HCT116 (cell line): ENCODE data around the gene MAP7D1. TPM values are rescaled to one million over a fixed set of nuclear protein-coding genes. Genes with fewer than 3 reads are reported as not detected.

Experiments used
- ATAC-seq: fragments of 200-7000 bp; cut with Tn5 transposase; 2 replicates; pipeline ENCODE4 v1.9.1; 2020; ENCODE audit warnings: mild to moderate bottlenecking, moderate library complexity
- BruUV-seq: library from RNA; stranded (reverse); fragments of 400-500 nt; replicated peaks from 2 replicates; lab custom pipeline; 2021; lab: Mats Ljungman, UMichigan
- CTCF ChIA-PET: fragments of 300-600 bp; sonication (Branson Sonifier 250); formaldehyde crosslinking; loops from one replicate; lab custom pipeline; 2021; ENCODE audit warnings: antibody characterized with exemption; lab: Charles Lee
- POLR2A ChIA-PET: fragments of 300-600, 350-600 bp; sonication (Branson Sonifier 250); formaldehyde crosslinking; loops from one replicate; lab custom pipeline; 2021; ENCODE audit warnings: antibody characterized with exemption; lab: Charles Lee
- RAD21 ChIA-PET, 2 experiments: fragments of 300-600 bp; sonication (Branson Sonifier 250); formaldehyde crosslinking; loops; one replicate each; lab custom pipeline; 2023; ENCODE audit warnings: low total read pairs in 2 of 2; ENCODE audit not compliant: uncharacterized antibody in 2 of 2, unreplicated experiment in 2 of 2, low non-redundant PET in 1 of 2; lab: Charles Lee
- DNase-seq: peaks from one replicate; pipeline ENCODE4 v3.0.0-alpha.2; 2010; ENCODE audit warnings: low read depth, low spot score
- H2AFZ ChIP-seq: fragments of 200-600 bp; shearing (Covaris generic), sonication (generic); 2 replicates; pipeline ENCODE4 v1.6.1; 2017; ENCODE audit warnings: low read depth, mixed run types, mixed read lengths, antibody characterized with exemption, low read length; ENCODE audit not compliant: poor library complexity, severe bottlenecking
- H3K27ac ChIP-seq: 2 replicates; pipeline ENCODE4 v1.5.1; 2012; ENCODE audit warnings: low read depth, low read length
- H3K27me3 ChIP-seq: fragments of 200-600 bp; sonication (generic); 2 replicates; pipeline ENCODE4 v1.6.1; 2016; ENCODE audit warnings: mixed run types, low read length, mixed read lengths; ENCODE audit not compliant: insufficient read depth
- H3K36me3 ChIP-seq, 2 experiments: fragments of 200-500 bp in 1 of 2; fragments of 200-600 bp in 1 of 2; sonication (Bioruptor generic) in 1 of 2; sonication (generic) in 1 of 2; 2 replicates each; pipeline versions ENCODE4 v1.5.1 to v1.6.1; 2014 to 2016; ENCODE audit warnings: low read length in 2 of 2, inconsistent platforms in 1 of 2, mixed read lengths in 1 of 2, mixed run types in 1 of 2; ENCODE audit not compliant: insufficient read depth in 2 of 2, control insufficient read depth in 1 of 2
- H3K4me1 ChIP-seq, 2 experiments: fragments of 200-600 bp in 1 of 2; sonication (generic) in 1 of 2; 2 replicates each; pipeline versions ENCODE4 v1.5.1 to v1.6.1; 2012 to 2017; ENCODE audit warnings: low read length in 2 of 2, inconsistent platforms in 1 of 2, mild to moderate bottlenecking in 1 of 2, mixed read lengths in 1 of 2, mixed run types in 1 of 2, moderate library complexity in 1 of 2; ENCODE audit not compliant: insufficient read depth in 2 of 2, control insufficient read depth in 1 of 2
- H3K4me2 ChIP-seq: fragments of 200-600 bp; sonication (generic); 2 replicates; pipeline ENCODE4 v1.6.1; 2017; ENCODE audit warnings: mixed run types, low read length, mixed read lengths
- H3K4me3 ChIP-seq, 2 experiments: fragments of 200-600 bp in 1 of 2; sonication (generic) in 1 of 2; replicated peaks in 1 of 2; 2 replicates each; pipeline ENCODE4 v1.5.1; 2011 to 2016; ENCODE audit warnings: low read length in 2 of 2, control low read depth in 1 of 2, low read depth in 1 of 2, mild to moderate bottlenecking in 1 of 2, mixed read lengths in 1 of 2, mixed run types in 1 of 2
- H3K79me2 ChIP-seq: fragments of 200-600 bp; sonication (generic); 2 replicates; pipeline ENCODE4 v1.6.1; 2017; ENCODE audit warnings: mild to moderate bottlenecking, mixed run types, low read length, moderate library complexity, mixed read lengths; ENCODE audit not compliant: insufficient read depth
- H3K9ac ChIP-seq: fragments of 200-600 bp; sonication (generic); 2 replicates; pipeline ENCODE4 v1.6.1; 2016; ENCODE audit warnings: low read length, mixed read lengths
- H3K9me2 ChIP-seq: fragments of 200-600 bp; sonication (generic), shearing (Covaris generic); 2 replicates; pipeline ENCODE4 v1.6.1; 2017; ENCODE audit warnings: mixed run types, mild to moderate bottlenecking, moderate library complexity; ENCODE audit not compliant: insufficient read depth
- H3K9me3 ChIP-seq, 2 experiments: fragments of 200-500 bp in 1 of 2; fragments of 200-600 bp in 1 of 2; sonication (Bioruptor generic) in 1 of 2; sonication (generic) in 1 of 2; 2 replicates each; pipeline ENCODE4 v1.6.1; 2014 to 2017; ENCODE audit warnings: low read length in 2 of 2, mixed read lengths in 2 of 2, inconsistent platforms in 1 of 2, low read depth in 1 of 2, mild to moderate bottlenecking in 1 of 2, mixed run types in 1 of 2, moderate library complexity in 1 of 2; ENCODE audit not compliant: control insufficient read depth in 1 of 2, insufficient read depth in 1 of 2
- H4K20me1 ChIP-seq: fragments of 200-600 bp; sonication (generic), shearing (Covaris generic); 2 replicates; pipeline ENCODE4 v1.6.1; 2017; ENCODE audit warnings: mixed run types, mild to moderate bottlenecking, moderate library complexity; ENCODE audit not compliant: insufficient read depth
- CBX3 ChIP-seq: IDR thresholded peaks from 2 replicates; pipeline ENCODE4 v1.6.1; 2012; ENCODE audit warnings: low read depth
- EGR1 ChIP-seq: IDR thresholded peaks from 2 replicates; pipeline ENCODE4 v1.6.1; 2012; ENCODE audit warnings: low read depth
- ELF1 ChIP-seq: IDR thresholded peaks from 2 replicates; pipeline ENCODE4 v1.6.1; 2012; ENCODE audit warnings: low read depth, borderline replicate concordance
- FOSL1 ChIP-seq: IDR thresholded peaks from 2 replicates; pipeline ENCODE4 v1.6.1; 2012; ENCODE audit warnings: low read depth
- JUND ChIP-seq: IDR thresholded peaks from 2 replicates; pipeline ENCODE4 v1.6.1; 2012
- RAD21 ChIP-seq: IDR thresholded peaks from 2 replicates; pipeline ENCODE4 v1.6.1; 2012; ENCODE audit warnings: low read depth, mild to moderate bottlenecking
- SP1 ChIP-seq: IDR thresholded peaks from 2 replicates; pipeline ENCODE4 v1.6.1; 2012; ENCODE audit warnings: low read depth
- TCF7L2 ChIP-seq: IDR thresholded peaks from 2 replicates; pipeline ENCODE4 v1.7.0; 2011; ENCODE audit warnings: borderline replicate concordance, inconsistent platforms; ENCODE audit not compliant: insufficient read depth, insufficient read length; ENCODE audit errors: extremely low read depth
- ZNF274 ChIP-seq: fragments of 200-500 bp; sonication (Bioruptor generic); IDR thresholded peaks from 2 replicates; pipeline ENCODE4 v1.6.1; 2014; ENCODE audit warnings: mild to moderate bottlenecking, low read depth, low read length, inconsistent platforms
- intact Hi-C: fragments of 100-400 bp; cut with micrococcal nuclease; formaldehyde crosslinking; loops from 2 replicates; pipeline ENCODE4 v1.10.0; 2022
- total RNA-seq: library from RNA; stranded (reverse); gene quantifications from one replicate; pipeline ENCODE4 v1.2.1, GENCODE V29; 2021; ENCODE audit not compliant: unreplicated experiment
- TF ChIP-seq, protein P1 (sequence below): IDR thresholded peaks from 2 replicates; pipeline ENCODE4 v1.6.1; 2011; ENCODE audit warnings: mild to moderate bottlenecking, low read length, moderate library complexity; ENCODE audit not compliant: insufficient replicate concordance; ENCODE audit errors: extremely low read depth
- TF ChIP-seq, protein P2 (sequence below): IDR thresholded peaks from 2 replicates; pipeline ENCODE4 v1.6.1; 2012

MAP7D1 gene
- total RNA-seq, 1 experiment from 2014 or later: 71.8 TPM

DNA sequence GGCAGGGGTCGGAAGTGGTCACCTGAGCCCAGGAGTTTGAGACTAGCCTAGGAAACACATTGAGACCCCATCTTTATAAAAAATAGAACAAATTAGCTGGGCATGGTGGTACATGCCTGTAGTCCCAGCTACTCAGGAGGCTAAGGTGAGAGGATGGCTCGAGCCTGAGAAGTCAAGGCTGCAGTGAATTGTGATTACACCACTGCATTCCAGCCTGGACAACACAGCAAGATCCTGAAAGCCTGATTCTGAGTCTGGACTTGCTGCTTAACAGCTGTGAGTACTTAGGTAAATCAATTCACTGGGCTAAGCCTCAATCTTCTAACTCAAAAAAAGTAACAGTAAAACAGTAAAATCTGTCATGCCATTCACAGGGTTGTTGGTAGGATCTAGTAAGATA is 11.5 kb upstream of the MAP7D1 start:
- no peak for DNase-seq
- RAD21 ChIA-PET: no interaction called here
- no peak overlapping the region for H3K9ac ChIP-seq
- no peak for ATAC-seq
- BruUV-seq: no TSS peak
- no peak overlapping the region for H3K4me3 ChIP-seq
- peaks cover 89% of the 10 kb centered on the region for H3K79me2 ChIP-seq
- no peaks in the 10 kb centered on the region for H3K9me3 ChIP-seq
- TF ChIP-seq, protein P1, sequence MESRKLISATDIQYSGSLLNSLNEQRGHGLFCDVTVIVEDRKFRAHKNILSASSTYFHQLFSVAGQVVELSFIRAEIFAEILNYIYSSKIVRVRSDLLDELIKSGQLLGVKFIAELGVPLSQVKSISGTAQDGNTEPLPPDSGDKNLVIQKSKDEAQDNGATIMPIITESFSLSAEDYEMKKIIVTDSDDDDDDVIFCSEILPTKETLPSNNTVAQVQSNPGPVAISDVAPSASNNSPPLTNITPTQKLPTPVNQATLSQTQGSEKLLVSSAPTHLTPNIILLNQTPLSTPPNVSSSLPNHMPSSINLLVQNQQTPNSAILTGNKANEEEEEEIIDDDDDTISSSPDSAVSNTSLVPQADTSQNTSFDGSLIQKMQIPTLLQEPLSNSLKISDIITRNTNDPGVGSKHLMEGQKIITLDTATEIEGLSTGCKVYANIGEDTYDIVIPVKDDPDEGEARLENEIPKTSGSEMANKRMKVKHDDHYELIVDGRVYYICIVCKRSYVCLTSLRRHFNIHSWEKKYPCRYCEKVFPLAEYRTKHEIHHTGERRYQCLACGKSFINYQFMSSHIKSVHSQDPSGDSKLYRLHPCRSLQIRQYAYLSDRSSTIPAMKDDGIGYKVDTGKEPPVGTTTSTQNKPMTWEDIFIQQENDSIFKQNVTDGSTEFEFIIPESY: no peak
- TF ChIP-seq EGR1: no peak
- TF ChIP-seq JUND: no peak
- TF ChIP-seq, protein P2, sequence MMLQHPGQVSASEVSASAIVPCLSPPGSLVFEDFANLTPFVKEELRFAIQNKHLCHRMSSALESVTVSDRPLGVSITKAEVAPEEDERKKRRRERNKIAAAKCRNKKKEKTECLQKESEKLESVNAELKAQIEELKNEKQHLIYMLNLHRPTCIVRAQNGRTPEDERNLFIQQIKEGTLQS: no peak
- TF ChIP-seq, all 23 proteins: peak for 0
- Histone ChIP-seq H3K4me2 (no peak overlapping the region), H3K36me3 (peaks cover 0 to 9% of the 10 kb centered on the region in 2 experiments; a peak in 1 of 4 replicates), H4K20me1 (no peaks in the 10 kb centered on the region), H3K9me2 (no peaks in the 10 kb centered on the region), H3K4me1 (peaks cover 0 to 21% of the 10 kb centered on the region in 2 experiments), H3K27ac (no peak overlapping the region), H3K27me3 (no peaks in the 10 kb centered on the region), H2AFZ (no peak overlapping the region)
- ChIA-PET POLR2A (interaction anchor here (0.7 kb wide), 1 partner anchor 9 kb away, joined by 3 read pairs; no protein-coding TSS in a partner anchor), CTCF (interaction anchor here (0.7 kb wide), 1 partner anchor 10 kb away, joined by 3 read pairs; no protein-coding TSS in a partner anchor)
- intact Hi-C loops: no loop called here

DNA sequence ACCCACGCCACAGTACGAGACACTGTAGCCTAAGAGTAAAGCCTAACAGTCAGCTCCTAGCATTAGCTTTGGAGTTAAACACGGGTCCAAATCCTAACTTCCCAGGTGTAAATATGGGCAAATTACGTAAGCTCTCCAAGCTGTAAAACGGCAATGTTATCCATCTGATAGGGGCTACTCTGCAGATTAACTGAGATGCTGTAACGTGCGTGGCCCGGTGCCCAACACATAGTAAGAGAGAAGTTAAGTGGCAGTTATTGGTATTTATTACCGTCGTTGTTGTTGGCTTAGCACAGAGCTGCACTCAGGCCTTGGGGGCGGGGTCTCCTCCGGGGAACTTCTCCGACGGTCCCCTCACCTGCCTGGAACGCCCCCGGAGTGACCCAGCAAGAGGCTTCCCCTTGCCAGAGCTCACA is 7.1 kb upstream of the MAP7D1 start:
- POLR2A ChIA-PET: interaction anchor here (1.2 to 2.4 kb wide), 6 partner anchors 11 to 252 kb away, joined by 3 to 11 read pairs (median 4); partner anchors contain the start of gene LSM10
- RAD21 ChIA-PET: interaction anchor here (0.7 to 2.5 kb wide), 8 partner anchors 14 to 151 kb away, joined by 3 to 15 read pairs (median 6); partner anchors contain the start of gene THRAP3 (in 1 of the 2)
- CTCF ChIA-PET: interaction anchor here (1.1 to 3.5 kb wide), 18 partner anchors 15 to 238 kb away, joined by 3 to 37 read pairs (median 5); partner anchors contain the start of genes EVA1B and THRAP3
- Histone ChIP-seq H2AFZ (no peak overlapping the region), H3K4me2 (peak overlapping the region; percentile 86), H3K9ac (peak overlapping the region; percentile 91), H3K9me3 (no peaks in the 10 kb centered on the region), H3K4me3 (peak overlapping the region; percentile 75 to 88), H3K9me2 (no peaks in the 10 kb centered on the region), H3K4me1 (peaks cover 22 to 35% of the 10 kb centered on the region in 2 experiments), H3K36me3 (no peaks in the 10 kb centered on the region), H3K79me2 (peaks cover 47% of the 10 kb centered on the region), H3K27me3 (no peaks in the 10 kb centered on the region), H3K27ac (peak overlapping the region; percentile 59), H4K20me1 (no peaks in the 10 kb centered on the region)
- ATAC-seq: no peak
- DNase-seq: no peak
- intact Hi-C loops: loop anchor here (1.0 kb wide), 3 partner anchors 39 to 136 kb away; partner anchors contain the start of gene THRAP3
- TSS peak; percentile 74 for BruUV-seq
- TF ChIP-seq ELF1 (no peak), CBX3 (no peak), SP1 (no peak), FOSL1 (no peak), RAD21 (no peak), TCF7L2 (no peak), ZNF274 (no peak)
- TF ChIP-seq, protein P1: no peak
- TF ChIP-seq, protein P2: no peak
